ENCODE measurements around the gene VPS16. TPM values are rescaled to one million over a fixed set of nuclear protein-coding genes. Genes with fewer than 3 reads are reported as not detected.
A peak's percentile ranks its signal among the peaks of the same experiment; 100 is the strongest.

Gene VPS16
- total and polyA plus RNA-seq, 2 of the 13 experiments (the other 11 are each of a cell fraction or from before 2014, with no cell fraction given), result 34.2 to 35.4 TPM

DNA sequence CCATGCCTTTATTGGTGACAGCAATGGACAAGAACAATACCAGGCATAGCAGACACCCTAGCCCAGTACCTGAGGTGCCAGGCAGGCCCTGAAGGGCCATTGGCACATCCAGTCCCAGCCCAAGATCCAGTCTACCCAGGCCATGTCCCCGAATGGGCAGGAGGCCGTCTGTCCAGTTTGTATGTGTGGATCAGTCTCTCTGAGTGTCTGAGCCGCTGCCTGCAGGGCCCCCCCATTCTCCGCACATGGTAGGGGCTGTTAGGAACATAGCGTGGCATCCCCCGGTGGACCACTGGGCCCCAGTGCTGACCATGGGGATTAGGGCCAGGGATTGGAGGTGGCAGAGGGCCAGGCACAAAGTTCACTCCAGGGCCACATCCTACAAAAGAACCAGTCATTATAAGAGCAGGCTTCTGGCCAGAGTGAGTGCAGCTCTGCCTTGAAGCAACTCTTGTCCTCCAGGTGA, 5.2 kb upstream of the VPS16 start (continued):
- TF ChIP-seq, protein P1, sequence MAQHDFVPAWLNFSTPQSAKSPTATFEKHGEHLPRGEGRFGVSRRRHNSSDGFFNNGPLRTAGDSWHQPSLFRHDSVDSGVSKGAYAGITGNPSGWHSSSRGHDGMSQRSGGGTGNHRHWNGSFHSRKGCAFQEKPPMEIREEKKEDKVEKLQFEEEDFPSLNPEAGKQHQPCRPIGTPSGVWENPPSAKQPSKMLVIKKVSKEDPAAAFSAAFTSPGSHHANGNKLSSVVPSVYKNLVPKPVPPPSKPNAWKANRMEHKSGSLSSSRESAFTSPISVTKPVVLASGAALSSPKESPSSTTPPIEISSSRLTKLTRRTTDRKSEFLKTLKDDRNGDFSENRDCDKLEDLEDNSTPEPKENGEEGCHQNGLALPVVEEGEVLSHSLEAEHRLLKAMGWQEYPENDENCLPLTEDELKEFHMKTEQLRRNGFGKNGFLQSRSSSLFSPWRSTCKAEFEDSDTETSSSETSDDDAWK (CRISPR knock-in tag; IDR thresholded peaks at IDR 0.05), result no peak
- TF ChIP-seq U2AF2 (IDR thresholded peaks at IDR 0.05; ENCODE audit: low read depth, low read length), result no peak
- TF ChIP-seq ZNF331 (CRISPR knock-in tag; IDR thresholded peaks at IDR 0.05), result no peak
- no peak for TF ChIP-seq HDAC6 (IDR thresholded peaks at IDR 0.05; ENCODE audit: low read depth, low read length)
- no peak for TF ChIP-seq SNAPC2 (CRISPR knock-in tag; IDR thresholded peaks at IDR 0.05)
- TF ChIP-seq FOXC1 (CRISPR knock-in tag; IDR thresholded peaks at IDR 0.05; ENCODE audit: borderline replicate concordance), result no peak
- no peak for TF ChIP-seq FOXO1 (CRISPR knock-in tag; IDR thresholded peaks at IDR 0.05)
- no peak for TF ChIP-seq BHLHE40 (IDR thresholded peaks at IDR 0.05; ENCODE audit: low read length)
- no peak for TF ChIP-seq POLR2G (IDR thresholded peaks at IDR 0.05; ENCODE audit: low read depth, low read length)
- TF ChIP-seq, protein P2, sequence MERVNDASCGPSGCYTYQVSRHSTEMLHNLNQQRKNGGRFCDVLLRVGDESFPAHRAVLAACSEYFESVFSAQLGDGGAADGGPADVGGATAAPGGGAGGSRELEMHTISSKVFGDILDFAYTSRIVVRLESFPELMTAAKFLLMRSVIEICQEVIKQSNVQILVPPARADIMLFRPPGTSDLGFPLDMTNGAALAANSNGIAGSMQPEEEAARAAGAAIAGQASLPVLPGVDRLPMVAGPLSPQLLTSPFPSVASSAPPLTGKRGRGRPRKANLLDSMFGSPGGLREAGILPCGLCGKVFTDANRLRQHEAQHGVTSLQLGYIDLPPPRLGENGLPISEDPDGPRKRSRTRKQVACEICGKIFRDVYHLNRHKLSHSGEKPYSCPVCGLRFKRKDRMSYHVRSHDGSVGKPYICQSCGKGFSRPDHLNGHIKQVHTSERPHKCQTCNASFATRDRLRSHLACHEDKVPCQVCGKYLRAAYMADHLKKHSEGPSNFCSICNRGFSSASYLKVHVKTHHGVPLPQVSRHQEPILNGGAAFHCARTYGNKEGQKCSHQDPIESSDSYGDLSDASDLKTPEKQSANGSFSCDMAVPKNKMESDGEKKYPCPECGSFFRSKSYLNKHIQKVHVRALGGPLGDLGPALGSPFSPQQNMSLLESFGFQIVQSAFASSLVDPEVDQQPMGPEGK (CRISPR knock-in tag; IDR thresholded peaks at IDR 0.05), result peak; percentile 66
- TF ChIP-seq, protein P3, sequence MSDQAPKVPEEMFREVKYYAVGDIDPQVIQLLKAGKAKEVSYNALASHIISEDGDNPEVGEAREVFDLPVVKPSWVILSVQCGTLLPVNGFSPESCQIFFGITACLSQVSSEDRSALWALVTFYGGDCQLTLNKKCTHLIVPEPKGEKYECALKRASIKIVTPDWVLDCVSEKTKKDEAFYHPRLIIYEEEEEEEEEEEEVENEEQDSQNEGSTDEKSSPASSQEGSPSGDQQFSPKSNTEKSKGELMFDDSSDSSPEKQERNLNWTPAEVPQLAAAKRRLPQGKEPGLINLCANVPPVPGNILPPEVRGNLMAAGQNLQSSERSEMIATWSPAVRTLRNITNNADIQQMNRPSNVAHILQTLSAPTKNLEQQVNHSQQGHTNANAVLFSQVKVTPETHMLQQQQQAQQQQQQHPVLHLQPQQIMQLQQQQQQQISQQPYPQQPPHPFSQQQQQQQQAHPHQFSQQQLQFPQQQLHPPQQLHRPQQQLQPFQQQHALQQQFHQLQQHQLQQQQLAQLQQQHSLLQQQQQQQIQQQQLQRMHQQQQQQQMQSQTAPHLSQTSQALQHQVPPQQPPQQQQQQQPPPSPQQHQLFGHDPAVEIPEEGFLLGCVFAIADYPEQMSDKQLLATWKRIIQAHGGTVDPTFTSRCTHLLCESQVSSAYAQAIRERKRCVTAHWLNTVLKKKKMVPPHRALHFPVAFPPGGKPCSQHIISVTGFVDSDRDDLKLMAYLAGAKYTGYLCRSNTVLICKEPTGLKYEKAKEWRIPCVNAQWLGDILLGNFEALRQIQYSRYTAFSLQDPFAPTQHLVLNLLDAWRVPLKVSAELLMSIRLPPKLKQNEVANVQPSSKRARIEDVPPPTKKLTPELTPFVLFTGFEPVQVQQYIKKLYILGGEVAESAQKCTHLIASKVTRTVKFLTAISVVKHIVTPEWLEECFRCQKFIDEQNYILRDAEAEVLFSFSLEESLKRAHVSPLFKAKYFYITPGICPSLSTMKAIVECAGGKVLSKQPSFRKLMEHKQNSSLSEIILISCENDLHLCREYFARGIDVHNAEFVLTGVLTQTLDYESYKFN (CRISPR knock-in tag; conservative IDR thresholded peaks at IDR 0.05), result 0 out of 2 replicates have a peak, but pooled peaks have one; percentile 40
- no peak for TF ChIP-seq CEBPB (IDR thresholded peaks at IDR 0.05; ENCODE audit: borderline replicate concordance, low read depth, low read length)
- TF ChIP-seq NFE2 (CRISPR knock-in tag; IDR thresholded peaks at IDR 0.05), result no peak
- TF ChIP-seq NFKBIZ (CRISPR knock-in tag; IDR thresholded peaks at IDR 0.05), result no peak
- TF ChIP-seq SMAD3 (CRISPR knock-in tag; IDR thresholded peaks at IDR 0.05), result no peak
- TF ChIP-seq KAT2B (IDR thresholded peaks at IDR 0.05; ENCODE audit: borderline replicate concordance, low read depth, low read length), result no peak

Data from HepG2 (cell line).